Testis (tissue), 2 donors: Measurements from ENCODE around the gene OR51B2.

ENCODE experiments used
- CTCF ChIP-seq, 3 experiments: fragments of 450-650 bp in 2 of 3; fragments of 200-600 bp in 1 of 3; sonication (generic) in 1 of 3; IDR thresholded peaks; one replicate each; pipeline ENCODE4 v1.5.1; 2016 to 2019; ENCODE audit warnings: antibody characterized with exemption in 3 of 3, mild to moderate bottlenecking in 2 of 3, moderate library complexity in 1 of 3
- POLR2A ChIP-seq: fragments of 450-650 bp; IDR thresholded peaks from one replicate; pipeline ENCODE4 v1.6.1; 2017; ENCODE audit warnings: antibody characterized with exemption, mild to moderate bottlenecking, moderate library complexity

- no peak for TF ChIP-seq POLR2A
- no peak for TF ChIP-seq CTCF (IDR thresholded peaks at IDR 0.05)
These were observed 22.3 kb downstream of the OR51B2 start, which contains the start of gene OR51B4 for GRCh38 chr11:5301846-5302245.
